Ramos (cell line): Measurements from ENCODE around the gene LENG8.
"Not testable (repeated sequence)": the region's sequence is repeated elsewhere in the genome, so short reads cannot be mapped to it uniquely, and the experiment has no call there.

Experiments used
- in situ Hi-C: fragments of 300-500 bp; cut with MboI; formaldehyde crosslinking; loops from one replicate; pipeline ENCODE4 v1.14.3; 2022; ENCODE audit warnings: low sequenced_read_pairs; ENCODE audit not compliant: unreplicated experiment

LENG8 gene

DNA sequence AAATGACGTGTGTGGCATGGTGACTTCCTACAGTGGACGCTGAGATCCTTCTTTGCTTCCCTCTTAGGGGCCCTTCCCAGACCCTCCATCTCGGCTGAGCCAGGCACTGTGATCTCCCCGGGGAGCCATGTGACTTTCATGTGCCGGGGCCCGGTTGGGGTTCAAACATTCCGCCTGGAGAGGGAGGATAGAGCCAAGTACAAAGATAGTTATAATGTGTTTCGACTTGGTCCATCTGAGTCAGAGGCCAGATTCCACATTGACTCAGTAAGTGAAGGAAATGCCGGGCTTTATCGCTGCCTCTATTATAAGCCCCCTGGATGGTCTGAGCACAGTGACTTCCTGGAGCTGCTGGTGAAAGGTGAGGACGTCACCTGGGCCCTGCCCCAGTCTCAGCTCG is 58.8 kb downstream of the LENG8 start:
- in situ Hi-C loops = no loop called here

DNA sequence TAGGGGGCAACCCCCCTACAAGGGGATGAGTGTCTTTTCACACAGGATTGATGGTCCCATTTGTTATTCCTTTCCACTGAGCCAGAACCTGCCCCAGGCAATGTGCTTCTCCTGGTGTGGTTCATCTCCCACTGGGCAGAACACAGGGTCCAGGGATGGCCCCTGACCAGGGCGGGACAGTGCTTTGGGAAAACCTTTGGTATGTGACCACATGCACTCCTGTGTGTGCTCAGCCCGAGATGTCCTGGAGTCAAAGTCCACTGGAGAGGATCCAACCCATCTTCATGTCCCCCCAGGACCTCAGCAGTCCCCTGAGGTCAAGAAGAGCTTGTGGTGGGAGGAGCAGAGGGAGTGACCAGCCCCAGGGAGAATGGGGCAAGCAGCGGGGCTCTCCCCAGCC is 59.5 kb downstream of the LENG8 start:
- in situ Hi-C loops = not testable (repeated sequence)

DNA sequence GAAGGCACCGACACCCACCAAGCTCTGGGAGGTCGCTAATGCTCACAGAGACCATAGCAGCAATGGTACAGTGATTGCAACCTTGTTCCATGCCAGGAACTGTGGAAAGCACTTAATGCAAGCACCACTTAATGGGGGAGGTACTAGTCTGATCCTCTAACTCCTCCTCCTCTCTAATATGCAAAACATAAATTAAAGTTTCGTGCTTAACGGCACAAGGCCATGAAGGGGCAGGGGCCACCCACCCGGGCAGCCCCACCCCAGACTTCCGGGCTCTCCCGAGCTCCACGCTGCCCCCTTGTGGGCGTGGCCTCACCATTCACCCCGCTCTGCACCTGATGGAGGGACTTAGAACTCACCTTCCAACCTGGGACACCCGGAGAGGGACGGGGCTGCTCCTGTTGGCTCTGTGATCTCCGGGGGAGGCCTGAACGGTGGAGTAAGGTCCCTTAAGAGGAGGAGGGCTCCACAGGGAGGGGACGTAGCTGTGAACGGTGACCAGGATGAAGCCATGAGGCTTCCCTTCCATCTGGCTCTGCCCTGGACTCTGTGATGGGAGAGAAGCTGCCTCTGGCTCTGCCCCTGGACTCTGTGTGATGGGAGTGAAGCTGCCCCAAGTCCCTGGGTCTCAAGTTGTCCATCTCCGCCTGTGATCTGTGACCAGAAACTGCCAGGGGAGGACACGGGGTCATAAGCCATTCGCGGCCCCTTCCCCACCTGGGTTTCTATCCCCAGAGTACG is 60.4 kb downstream of the LENG8 start:
- in situ Hi-C loops = not testable (repeated sequence)
